Measurements from ENCODE around the gene NUCKS1. TPM values are rescaled to one million over a fixed set of nuclear protein-coding genes. Genes with fewer than 3 reads are reported as not detected.

NUCKS1 gene
- total RNA-seq, 1 experiment from 2014 or later = 237 TPM

- Histone ChIP-seq H3K27ac (ENCODE audit: low read depth, low read length) (peak within 1 kb of the TSS; percentile 28; the same call in 1 of the 2 replicates), H3K4me3 (replicated peaks in 1 of 2; ENCODE audit: low read depth in 1 of 2, low read length in 2 of 2) (peak within 1 kb of the TSS; percentile 79), H3K36me3 (ENCODE audit: control insufficient read depth in 1 of 2, insufficient read depth in 2 of 2, low read length in 2 of 2) (peaks cover 0 to under 1% of the 10 kb centered on the region in 2 experiments; a peak in 1 of 4 replicates), H3K4me1 (ENCODE audit: control insufficient read depth in 1 of 2, insufficient read depth in 2 of 2, low read length in 2 of 2) (peaks cover 3 to 19% of the 10 kb centered on the region in 2 experiments; a peak in 3 of 4 replicates), H3K4me2 (ENCODE audit: low read length) (peak within 1 kb of the TSS; percentile 90), H3K79me2 (ENCODE audit: insufficient read depth, low read length) (no peaks in the 10 kb centered on the region), H2AFZ (ENCODE audit: low read depth, low read length, poor library complexity, severe bottlenecking) (peak within 1 kb of the TSS; percentile 87), H4K20me1 (ENCODE audit: insufficient read depth) (no peaks in the 10 kb centered on the region), H3K9ac (ENCODE audit: low read length) (peak within 1 kb of the TSS; percentile 68), H3K9me3 (ENCODE audit: control insufficient read depth in 1 of 2, insufficient read depth in 1 of 2, low read depth in 1 of 2, low read length in 2 of 2) (no peaks in the 10 kb centered on the region), H3K9me2 (ENCODE audit: insufficient read depth) (no peaks in the 10 kb centered on the region), H3K27me3 (ENCODE audit: insufficient read depth, low read length) (no peaks in the 10 kb centered on the region)
- CTCF ChIA-PET = interaction anchor here (1.0 kb wide), 1 partner anchor 14 kb away, joined by 4 read pairs; no protein-coding TSS in a partner anchor
- peak; percentile 99 for ATAC-seq
- no TSS peak for BruUV-seq (replicated peaks)
- intact Hi-C loops (cut with micrococcal nuclease) = loop anchor here (2.0 kb wide), 1 partner anchor 24 kb away; the partner anchor contains the start of gene NUCKS1
- RAD21 ChIA-PET (ENCODE audit: low non-redundant PET in 1 of 2, low total read pairs in 2 of 2, uncharacterized antibody in 2 of 2, unreplicated experiment in 2 of 2) = no interaction called here
- POLR2A ChIA-PET = interaction anchor here (1.0 kb wide), 1 partner anchor 13 kb away, joined by 4 read pairs; no protein-coding TSS in a partner anchor
- peak; percentile 50 for DNase-seq (ENCODE audit: low read depth, low spot score)
- TF ChIP-seq SP1 (IDR thresholded peaks at IDR 0.05; ENCODE audit: low read depth) = no peak
- no peak for TF ChIP-seq EZH2 (IDR thresholded peaks at IDR 0.05)
- TF ChIP-seq, protein P1, sequence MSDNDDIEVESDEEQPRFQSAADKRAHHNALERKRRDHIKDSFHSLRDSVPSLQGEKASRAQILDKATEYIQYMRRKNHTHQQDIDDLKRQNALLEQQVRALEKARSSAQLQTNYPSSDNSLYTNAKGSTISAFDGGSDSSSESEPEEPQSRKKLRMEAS (IDR thresholded peaks at IDR 0.05) = peak; percentile 90
- no peak for TF ChIP-seq EZH2phosphoT487 (IDR thresholded peaks at IDR 0.05; ENCODE audit: borderline replicate concordance)
- TF ChIP-seq CEBPB (IDR thresholded peaks at IDR 0.05; ENCODE audit: low read depth) = no peak
- TF ChIP-seq EGR1 (IDR thresholded peaks at IDR 0.05; ENCODE audit: low read depth) = no peak
- no peak for TF ChIP-seq POLR2A (IDR thresholded peaks at IDR 0.05; ENCODE audit: borderline replicate concordance, extremely low read depth, insufficient read depth, insufficient read length)
- TF ChIP-seq SIN3A (IDR thresholded peaks at IDR 0.05; ENCODE audit: low read depth) = 0 out of 2 replicates have a peak, but pooled peaks have one; percentile 19
- no peak for TF ChIP-seq ZBTB33 (IDR thresholded peaks at IDR 0.05; ENCODE audit: extremely low read depth, insufficient replicate concordance, low read length)
- no peak for TF ChIP-seq ZNF274 (IDR thresholded peaks at IDR 0.05; ENCODE audit: low read depth, low read length)
- TF ChIP-seq ZFX (IDR thresholded peaks at IDR 0.05) = no peak
- peak; percentile 34 for TF ChIP-seq YY1 (IDR thresholded peaks at IDR 0.05; ENCODE audit: extremely low read depth, insufficient replicate concordance, low read depth, low read length)
- TF ChIP-seq SRF (IDR thresholded peaks at IDR 0.05; ENCODE audit: low read depth) = no peak
- TF ChIP-seq POLR2AphosphoS5 (IDR thresholded peaks at IDR 0.05; ENCODE audit: low read depth, low read length) = peak; percentile 40; the same call in 1 of the 2 replicates
- TF ChIP-seq ELF1 (IDR thresholded peaks at IDR 0.05; ENCODE audit: borderline replicate concordance, low read depth) = no peak
- TF ChIP-seq, protein P2, sequence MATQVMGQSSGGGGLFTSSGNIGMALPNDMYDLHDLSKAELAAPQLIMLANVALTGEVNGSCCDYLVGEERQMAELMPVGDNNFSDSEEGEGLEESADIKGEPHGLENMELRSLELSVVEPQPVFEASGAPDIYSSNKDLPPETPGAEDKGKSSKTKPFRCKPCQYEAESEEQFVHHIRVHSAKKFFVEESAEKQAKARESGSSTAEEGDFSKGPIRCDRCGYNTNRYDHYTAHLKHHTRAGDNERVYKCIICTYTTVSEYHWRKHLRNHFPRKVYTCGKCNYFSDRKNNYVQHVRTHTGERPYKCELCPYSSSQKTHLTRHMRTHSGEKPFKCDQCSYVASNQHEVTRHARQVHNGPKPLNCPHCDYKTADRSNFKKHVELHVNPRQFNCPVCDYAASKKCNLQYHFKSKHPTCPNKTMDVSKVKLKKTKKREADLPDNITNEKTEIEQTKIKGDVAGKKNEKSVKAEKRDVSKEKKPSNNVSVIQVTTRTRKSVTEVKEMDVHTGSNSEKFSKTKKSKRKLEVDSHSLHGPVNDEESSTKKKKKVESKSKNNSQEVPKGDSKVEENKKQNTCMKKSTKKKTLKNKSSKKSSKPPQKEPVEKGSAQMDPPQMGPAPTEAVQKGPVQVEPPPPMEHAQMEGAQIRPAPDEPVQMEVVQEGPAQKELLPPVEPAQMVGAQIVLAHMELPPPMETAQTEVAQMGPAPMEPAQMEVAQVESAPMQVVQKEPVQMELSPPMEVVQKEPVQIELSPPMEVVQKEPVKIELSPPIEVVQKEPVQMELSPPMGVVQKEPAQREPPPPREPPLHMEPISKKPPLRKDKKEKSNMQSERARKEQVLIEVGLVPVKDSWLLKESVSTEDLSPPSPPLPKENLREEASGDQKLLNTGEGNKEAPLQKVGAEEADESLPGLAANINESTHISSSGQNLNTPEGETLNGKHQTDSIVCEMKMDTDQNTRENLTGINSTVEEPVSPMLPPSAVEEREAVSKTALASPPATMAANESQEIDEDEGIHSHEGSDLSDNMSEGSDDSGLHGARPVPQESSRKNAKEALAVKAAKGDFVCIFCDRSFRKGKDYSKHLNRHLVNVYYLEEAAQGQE (IDR thresholded peaks at IDR 0.05; ENCODE audit: low read depth) = no peak
- no peak for TF ChIP-seq ATF3 (IDR thresholded peaks at IDR 0.05)
- no peak for TF ChIP-seq JUND (IDR thresholded peaks at IDR 0.05)
- TF ChIP-seq CTCF (IDR thresholded peaks at IDR 0.05 in 2 of 3, conservative IDR thresholded peaks at IDR 0.05 in 1 of 3; ENCODE audit: borderline replicate concordance in 1 of 3, insufficient read depth in 1 of 3, low read depth in 2 of 3, low read length in 2 of 3) = no peak
These were observed 25.2 kb upstream of the NUCKS1 start, which contains the start of gene RAB29 for GRCh38 chr1:205775015-205775716. TSS of gene RAB29 (minus strand) at chr1:205775482. CDS start at chr1:205774956, 526 bp downstream.
